HEK293 (cell line): ENCODE measurements around the gene CIB1.

Experiments
- CTCF ChIA-PET: fragments of 350-600 bp; formaldehyde crosslinking; extraction: SDS; loops from one replicate; lab custom pipeline; 2021; ENCODE audit warnings: antibody characterized with exemption; lab: Yijun Ruan, JAX
- POLR2A ChIA-PET: fragments of 300-600 bp; formaldehyde crosslinking; extraction: SDS; loops from one replicate; lab custom pipeline; 2020; ENCODE audit warnings: antibody characterized with exemption, inconsistent platforms; lab: Yijun Ruan, JAX
- H3K27ac ChIP-seq: fragments of 200-500 bp; sonication (Bioruptor generic); 2 replicates; pipeline ENCODE4 v1.5.1; 2014; ENCODE audit warnings: low read depth, low read length, control low read depth, inconsistent platforms; ENCODE audit errors: extremely low read depth
- H3K36me3 ChIP-seq, 2 experiments: fragments of 200-500 bp in 1 of 2; sonication (Bioruptor generic) in 1 of 2; 1 replicate in 1 of 2; 2 replicates in 1 of 2; pipeline ENCODE4 v1.5.1; 2014 to 2017; ENCODE audit warnings: inconsistent platforms in 2 of 2, low read length in 2 of 2; ENCODE audit not compliant: control insufficient read depth in 2 of 2, insufficient read depth in 1 of 2
- H3K4me1 ChIP-seq: fragments of 200-500 bp; sonication (Bioruptor generic); 2 replicates; pipeline ENCODE4 v1.5.1; 2014; ENCODE audit warnings: mild to moderate bottlenecking, low read length, inconsistent platforms; ENCODE audit not compliant: control insufficient read depth, insufficient read depth
- H3K4me3 ChIP-seq: 2 replicates; pipeline ENCODE4 v1.5.1; 2011; ENCODE audit warnings: low read depth, mild to moderate bottlenecking, control low read depth, low read length, moderate library complexity
- H3K9me3 ChIP-seq: fragments of 200-500 bp; sonication (Bioruptor generic); 2 replicates; pipeline ENCODE4 v1.5.1; 2014; ENCODE audit warnings: low read depth, low read length, inconsistent platforms; ENCODE audit not compliant: control insufficient read depth, insufficient read depth
- BCL6B ChIP-seq: fragments of 450-650 bp; formaldehyde crosslinking; IDR thresholded peaks from 2 replicates; pipeline ENCODE4 v1.5.1; 2017; ENCODE audit warnings: missing biosample characterization, missing genetic modification characterization
- GFI1B ChIP-seq: fragments of 450-650 bp; formaldehyde crosslinking; IDR thresholded peaks from 2 replicates; pipeline ENCODE4 v1.5.1; 2016; ENCODE audit warnings: missing biosample characterization, missing genetic modification characterization
- HIC1 ChIP-seq: fragments of 450-650 bp; formaldehyde crosslinking; IDR thresholded peaks from 2 replicates; pipeline ENCODE4 v1.5.1; 2016; ENCODE audit warnings: missing biosample characterization, missing genetic modification characterization
- IKZF3 ChIP-seq: fragments of 450-650 bp; IDR thresholded peaks from 2 replicates; pipeline ENCODE4 v1.5.0; 2018; ENCODE audit warnings: missing biosample characterization, mild to moderate bottlenecking, missing genetic modification characterization, moderate library complexity
- KLF16 ChIP-seq: fragments of 450-650 bp; formaldehyde crosslinking; IDR thresholded peaks from 2 replicates; pipeline ENCODE4 v1.5.1; 2017; ENCODE audit warnings: missing biosample characterization, missing genetic modification characterization
- OSR2 ChIP-seq: fragments of 450-650 bp; formaldehyde crosslinking; IDR thresholded peaks from 2 replicates; pipeline ENCODE4 v1.5.1; 2016; ENCODE audit warnings: missing biosample characterization, missing genetic modification characterization
- RBAK ChIP-seq: fragments of 450-650 bp; formaldehyde crosslinking; IDR thresholded peaks from 2 replicates; pipeline ENCODE4 v1.5.1; 2016; ENCODE audit warnings: missing biosample characterization, missing genetic modification characterization
- SALL2 ChIP-seq: fragments of 450-650 bp; formaldehyde crosslinking; IDR thresholded peaks from 2 replicates; pipeline ENCODE4 v1.5.0; 2017; ENCODE audit warnings: missing biosample characterization, mild to moderate bottlenecking, missing genetic modification characterization, borderline replicate concordance
- YY1 ChIP-seq: fragments of 450-650 bp; formaldehyde crosslinking; IDR thresholded peaks from 2 replicates; pipeline ENCODE4 v1.5.1; 2018; ENCODE audit warnings: missing biosample characterization, missing genetic modification characterization
- ZBTB20 ChIP-seq: fragments of 450-650 bp; formaldehyde crosslinking; IDR thresholded peaks from 2 replicates; pipeline ENCODE4 v1.5.1; 2016; ENCODE audit warnings: missing biosample characterization, missing genetic modification characterization
- ZBTB48 ChIP-seq: fragments of 450-650 bp; formaldehyde crosslinking; IDR thresholded peaks from 2 replicates; pipeline ENCODE4 v1.5.1; 2016; ENCODE audit warnings: missing biosample characterization, missing genetic modification characterization
- ZBTB8A ChIP-seq: fragments of 450-650 bp; formaldehyde crosslinking; IDR thresholded peaks from 2 replicates; pipeline ENCODE4 v1.5.1; 2016; ENCODE audit warnings: missing biosample characterization, missing genetic modification characterization
- ZFP37 ChIP-seq: fragments of 450-650 bp; formaldehyde crosslinking; IDR thresholded peaks from 2 replicates; pipeline ENCODE4 v1.5.1; 2016; ENCODE audit warnings: missing biosample characterization, missing genetic modification characterization
- ZIC2 ChIP-seq: fragments of 450-650 bp; formaldehyde crosslinking; IDR thresholded peaks from 2 replicates; pipeline ENCODE4 v1.5.1; 2016; ENCODE audit warnings: missing biosample characterization, missing genetic modification characterization
- ZNF112 ChIP-seq: fragments of 450-650 bp; formaldehyde crosslinking; IDR thresholded peaks from 2 replicates; pipeline ENCODE4 v1.5.0; 2017; ENCODE audit warnings: missing biosample characterization, missing genetic modification characterization
- ZNF223 ChIP-seq: fragments of 450-650 bp; formaldehyde crosslinking; IDR thresholded peaks from 2 replicates; pipeline ENCODE4 v1.5.1; 2016; ENCODE audit warnings: missing biosample characterization, missing genetic modification characterization
- ZNF266 ChIP-seq: fragments of 450-650 bp; formaldehyde crosslinking; IDR thresholded peaks from 2 replicates; pipeline ENCODE4 v1.5.1; 2016; ENCODE audit warnings: missing biosample characterization, missing genetic modification characterization, low read depth
- ZNF292 ChIP-seq: fragments of 450-650 bp; formaldehyde crosslinking; IDR thresholded peaks from 2 replicates; pipeline ENCODE4 v1.5.1; 2016; ENCODE audit warnings: low read depth, missing biosample characterization, missing genetic modification characterization, borderline replicate concordance
- ZNF423 ChIP-seq: fragments of 450-650 bp; formaldehyde crosslinking; IDR thresholded peaks from 2 replicates; pipeline ENCODE4 v1.5.1; 2016; ENCODE audit warnings: missing biosample characterization, missing genetic modification characterization
- ZNF501 ChIP-seq: fragments of 450-650 bp; formaldehyde crosslinking; IDR thresholded peaks from 2 replicates; pipeline ENCODE4 v1.5.1; 2016; ENCODE audit warnings: missing biosample characterization, missing genetic modification characterization
- ZNF513 ChIP-seq: fragments of 450-650 bp; IDR thresholded peaks from 2 replicates; pipeline ENCODE4 v1.5.1; 2018; ENCODE audit warnings: missing biosample characterization, missing genetic modification characterization
- ZNF747 ChIP-seq: fragments of 450-650 bp; formaldehyde crosslinking; IDR thresholded peaks from 2 replicates; pipeline ENCODE4 v1.5.1; 2016; ENCODE audit warnings: missing biosample characterization, missing genetic modification characterization
- ZNF776 ChIP-seq: fragments of 450-650 bp; formaldehyde crosslinking; IDR thresholded peaks from 2 replicates; pipeline ENCODE4 v1.5.0; 2017; ENCODE audit warnings: missing biosample characterization, missing genetic modification characterization, borderline replicate concordance
- ZNF837 ChIP-seq: fragments of 450-650 bp; formaldehyde crosslinking; IDR thresholded peaks from 2 replicates; pipeline ENCODE4 v1.5.1; 2016; ENCODE audit warnings: missing biosample characterization, missing genetic modification characterization
- ZSCAN4 ChIP-seq: fragments of 450-650 bp; formaldehyde crosslinking; IDR thresholded peaks from 2 replicates; pipeline ENCODE4 v1.5.1; 2017; ENCODE audit warnings: missing biosample characterization, missing genetic modification characterization

The CIB1 gene

GRCh38 chr15:90203922-90204321 lies 29.8 kb downstream of the CIB1 start:
- no peaks in the 10 kb centered on the region for H3K9me3 ChIP-seq
- H3K4me3 ChIP-seq, result no peak overlapping the region
- peaks cover 8% of the 10 kb centered on the region for H3K4me1 ChIP-seq
- CTCF ChIA-PET, result interaction anchor here (0.6 to 3.5 kb wide), 4 partner anchors 12 to 212 kb away, joined by 3 to 33 read pairs (median 4); no protein-coding TSS in a partner anchor
- H3K27ac ChIP-seq, result no peak overlapping the region
- POLR2A ChIA-PET, result interaction anchor here (0.5 to 4.3 kb wide), 2 partner anchors 12 to 403 kb away, joined by 5 to 48 read pairs; no protein-coding TSS in a partner anchor
- peak; percentile 58; the same call in 1 of the 2 replicates for TF ChIP-seq ZBTB8A (tag by site-specific recombination)
- peak; percentile 67 for TF ChIP-seq ZIC2
- TF ChIP-seq OSR2, result 0 out of 2 replicates have a peak, but pooled peaks have one; percentile 9
- no peak for TF ChIP-seq ZSCAN4
- no peak for TF ChIP-seq ZNF266 (tag by site-specific recombination)
- TF ChIP-seq ZBTB20, result 0 out of 2 replicates have a peak, but pooled peaks have one; percentile 13
- peak; percentile 85 for TF ChIP-seq ZNF423 (tag by site-specific recombination)
- TF ChIP-seq ZNF776 (tag by site-specific recombination), result no peak
- H3K36me3 ChIP-seq, result no peaks in the 10 kb centered on the region

GRCh38 chr15:90203473-90203872 lies 30.3 kb downstream of the CIB1 start:
- Histone ChIP-seq H3K9me3 (no peaks in the 10 kb centered on the region), H3K4me1 (peaks cover 8% of the 10 kb centered on the region), H3K27ac (no peak overlapping the region), H3K36me3 (no peaks in the 10 kb centered on the region), H3K4me3 (no peak overlapping the region)
- TF ChIP-seq ZNF837 (tag by site-specific recombination) (no peak), BCL6B (tag by site-specific recombination) (no peak), IKZF3 (tag by site-specific recombination) (no peak), ZNF112 (tag by site-specific recombination) (no peak), SALL2 (tag by site-specific recombination) (no peak)
- POLR2A ChIA-PET, result interaction anchor here (0.5 to 4.3 kb wide), 2 partner anchors 11 to 403 kb away, joined by 5 to 48 read pairs; no protein-coding TSS in a partner anchor
- CTCF ChIA-PET, result interaction anchor here (0.6 to 3.5 kb wide), 4 partner anchors 12 to 212 kb away, joined by 3 to 33 read pairs (median 4); no protein-coding TSS in a partner anchor

GRCh38 chr15:90202929-90203328 lies 30.8 kb downstream of the CIB1 start:
- Histone ChIP-seq H3K4me1 (peaks cover 8% of the 10 kb centered on the region), H3K27ac (no peak overlapping the region), H3K36me3 (no peaks in the 10 kb centered on the region), H3K4me3 (no peak overlapping the region), H3K9me3 (no peaks in the 10 kb centered on the region)
- POLR2A ChIA-PET, result interaction anchor here (0.6 to 4.3 kb wide), 5 partner anchors 11 to 584 kb away, joined by 4 to 48 read pairs (median 9); partner anchors contain the start of genes CIB1 and GDPGP1
- CTCF ChIA-PET, result interaction anchor here (0.6 to 3.5 kb wide), 6 partner anchors 11 to 1596 kb away, joined by 3 to 33 read pairs (median 4); no protein-coding TSS in a partner anchor
- TF ChIP-seq SALL2 (tag by site-specific recombination) (no peak), GFI1B (tag by site-specific recombination) (no peak), ZNF747 (no peak), ZNF513 (tag by site-specific recombination) (no peak), ZNF223 (no peak), YY1 (tag by site-specific recombination) (no peak), OSR2 (no peak), ZNF292 (no peak), KLF16 (tag by site-specific recombination) (no peak), ZNF501 (no peak), HIC1 (tag by site-specific recombination) (no peak), RBAK (tag by site-specific recombination) (no peak), ZBTB48 (tag by site-specific recombination) (no peak), ZFP37 (tag by site-specific recombination) (no peak)
